Measurements from ENCODE around the gene ITGA5.

The ITGA5 gene

DNA sequence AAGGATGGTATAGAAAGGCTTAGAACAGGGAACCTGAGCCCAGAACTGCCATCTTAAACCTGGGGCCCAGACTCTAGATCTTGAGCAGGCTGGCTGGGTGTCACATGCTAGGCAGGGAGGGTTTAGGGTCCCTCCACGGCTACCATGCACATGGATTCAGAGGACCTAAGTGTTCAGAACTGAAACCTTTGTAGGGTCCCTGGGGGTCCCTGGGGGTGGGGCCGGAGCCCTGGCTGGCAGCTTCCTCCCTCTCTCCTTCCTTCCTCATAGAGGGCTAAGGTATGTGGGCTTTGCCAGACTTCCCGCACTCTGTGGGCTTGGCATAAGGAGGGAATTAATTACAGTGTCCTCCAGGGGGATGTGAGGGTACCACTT is 29.9 kb downstream of the ITGA5 start:
- DNase-seq (ENCODE audit: extremely low read depth, low read depth): no peak
- TF ChIP-seq, protein P1, sequence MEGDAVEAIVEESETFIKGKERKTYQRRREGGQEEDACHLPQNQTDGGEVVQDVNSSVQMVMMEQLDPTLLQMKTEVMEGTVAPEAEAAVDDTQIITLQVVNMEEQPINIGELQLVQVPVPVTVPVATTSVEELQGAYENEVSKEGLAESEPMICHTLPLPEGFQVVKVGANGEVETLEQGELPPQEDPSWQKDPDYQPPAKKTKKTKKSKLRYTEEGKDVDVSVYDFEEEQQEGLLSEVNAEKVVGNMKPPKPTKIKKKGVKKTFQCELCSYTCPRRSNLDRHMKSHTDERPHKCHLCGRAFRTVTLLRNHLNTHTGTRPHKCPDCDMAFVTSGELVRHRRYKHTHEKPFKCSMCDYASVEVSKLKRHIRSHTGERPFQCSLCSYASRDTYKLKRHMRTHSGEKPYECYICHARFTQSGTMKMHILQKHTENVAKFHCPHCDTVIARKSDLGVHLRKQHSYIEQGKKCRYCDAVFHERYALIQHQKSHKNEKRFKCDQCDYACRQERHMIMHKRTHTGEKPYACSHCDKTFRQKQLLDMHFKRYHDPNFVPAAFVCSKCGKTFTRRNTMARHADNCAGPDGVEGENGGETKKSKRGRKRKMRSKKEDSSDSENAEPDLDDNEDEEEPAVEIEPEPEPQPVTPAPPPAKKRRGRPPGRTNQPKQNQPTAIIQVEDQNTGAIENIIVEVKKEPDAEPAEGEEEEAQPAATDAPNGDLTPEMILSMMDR (IDR thresholded peaks at IDR 0.05; ENCODE audit: low read depth, low read length): no peak

DNA sequence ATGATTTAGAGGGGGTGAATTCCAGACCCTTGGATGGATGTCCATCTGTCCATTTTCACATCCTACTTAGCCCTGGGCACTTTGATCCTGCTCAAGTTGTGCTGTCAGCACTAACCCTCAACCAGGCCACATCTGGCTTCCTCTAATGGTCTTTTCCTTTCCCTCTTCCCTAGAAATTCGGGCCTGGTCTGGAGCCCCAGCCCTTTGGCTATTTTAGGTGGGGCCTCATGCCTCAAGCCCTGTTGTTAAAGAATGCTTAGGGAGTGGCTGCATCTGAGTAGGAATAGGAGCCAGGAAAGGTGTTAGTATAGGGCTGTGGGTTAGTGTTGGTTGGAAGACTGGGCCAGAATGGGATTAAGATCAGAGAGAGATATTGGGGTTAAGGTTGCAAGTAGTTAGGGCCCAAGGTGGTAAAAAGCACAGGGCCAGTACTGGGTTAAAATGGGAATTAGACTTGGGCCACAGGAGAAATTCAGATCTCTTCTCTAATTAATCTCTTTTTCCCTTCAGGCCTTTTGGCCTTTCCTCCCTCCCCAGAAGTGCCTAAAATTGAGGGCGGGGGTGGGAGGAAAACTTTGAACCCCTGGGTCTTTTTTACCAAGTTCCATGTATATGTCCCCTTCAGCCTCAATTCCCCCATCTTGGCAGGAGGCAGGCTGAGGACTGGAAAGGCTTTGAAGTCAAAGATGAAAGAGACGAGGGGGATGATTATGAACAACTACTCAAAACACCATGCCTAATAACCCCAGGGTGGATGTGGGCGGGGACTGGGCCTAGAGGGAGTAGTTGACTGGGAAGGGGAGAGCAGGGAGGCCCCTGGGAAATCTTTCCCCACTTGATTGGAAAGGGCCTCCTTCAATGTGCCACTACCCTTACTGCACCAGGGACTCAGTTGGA is 30.6 kb downstream of the ITGA5 start:
- DNase-seq (ENCODE audit: extremely low read depth, low read depth): no peak
- TF ChIP-seq, protein P1 (IDR thresholded peaks at IDR 0.05; ENCODE audit: low read depth, low read length): no peak

DNA sequence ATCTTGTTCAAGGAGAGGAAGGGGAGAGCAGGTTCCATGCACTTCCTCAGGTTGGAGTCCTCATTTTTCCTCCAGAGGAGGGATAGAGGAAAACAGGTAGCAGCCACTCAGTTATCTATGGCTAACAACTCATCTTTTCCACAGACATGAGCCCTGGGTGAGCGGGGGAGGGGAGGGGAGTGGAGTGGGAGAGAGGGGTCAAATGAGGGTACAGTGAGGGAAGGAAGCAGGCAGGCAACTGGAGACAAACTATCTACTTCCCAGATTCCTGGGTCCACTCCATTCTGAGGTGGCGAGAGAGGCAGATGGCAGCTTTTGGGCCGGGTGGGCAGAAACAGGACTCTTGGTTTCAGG is 32.0 kb downstream of the ITGA5 start:
- DNase-seq (ENCODE audit: extremely low read depth, low read depth): no peak
- TF ChIP-seq, protein P1 (IDR thresholded peaks at IDR 0.05; ENCODE audit: low read depth, low read length): no peak

DNA sequence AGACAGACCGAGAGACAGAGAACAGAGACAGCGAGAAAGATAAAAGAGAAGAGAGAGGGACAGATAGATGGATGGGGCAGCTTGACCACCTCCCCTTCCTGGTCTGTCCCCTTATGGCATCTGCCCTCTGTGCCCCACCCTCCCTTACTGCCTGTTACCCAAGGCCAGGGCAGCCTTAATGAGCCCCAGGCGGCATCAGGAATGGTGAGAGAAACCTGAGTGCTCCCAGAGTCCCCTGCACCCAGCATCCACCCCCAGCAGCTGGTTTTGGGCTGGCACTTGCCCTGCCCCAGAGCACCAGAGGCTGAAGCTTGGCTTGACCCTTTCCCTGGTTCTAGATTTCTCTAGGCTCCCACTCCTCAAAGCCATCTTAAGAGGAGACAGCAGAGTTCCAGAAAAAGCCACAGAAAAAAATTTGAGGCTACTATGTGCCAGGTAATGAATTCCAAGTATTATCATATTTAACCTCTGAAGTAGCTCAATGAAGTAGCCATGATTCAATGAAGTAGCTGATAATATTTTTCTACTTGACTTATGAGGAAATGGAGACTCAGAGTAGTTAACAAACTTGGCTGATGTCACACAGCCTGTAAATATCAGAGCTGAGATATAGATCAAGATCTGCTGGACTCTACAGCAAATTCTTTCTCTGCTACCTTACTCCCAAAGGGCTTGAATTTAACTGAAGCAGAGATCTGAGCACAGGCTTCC is 32.5 kb downstream of the ITGA5 start:
- DNase-seq (ENCODE audit: extremely low read depth, low read depth): no peak
- TF ChIP-seq, protein P1 (IDR thresholded peaks at IDR 0.05; ENCODE audit: low read depth, low read length): no peak

DNA sequence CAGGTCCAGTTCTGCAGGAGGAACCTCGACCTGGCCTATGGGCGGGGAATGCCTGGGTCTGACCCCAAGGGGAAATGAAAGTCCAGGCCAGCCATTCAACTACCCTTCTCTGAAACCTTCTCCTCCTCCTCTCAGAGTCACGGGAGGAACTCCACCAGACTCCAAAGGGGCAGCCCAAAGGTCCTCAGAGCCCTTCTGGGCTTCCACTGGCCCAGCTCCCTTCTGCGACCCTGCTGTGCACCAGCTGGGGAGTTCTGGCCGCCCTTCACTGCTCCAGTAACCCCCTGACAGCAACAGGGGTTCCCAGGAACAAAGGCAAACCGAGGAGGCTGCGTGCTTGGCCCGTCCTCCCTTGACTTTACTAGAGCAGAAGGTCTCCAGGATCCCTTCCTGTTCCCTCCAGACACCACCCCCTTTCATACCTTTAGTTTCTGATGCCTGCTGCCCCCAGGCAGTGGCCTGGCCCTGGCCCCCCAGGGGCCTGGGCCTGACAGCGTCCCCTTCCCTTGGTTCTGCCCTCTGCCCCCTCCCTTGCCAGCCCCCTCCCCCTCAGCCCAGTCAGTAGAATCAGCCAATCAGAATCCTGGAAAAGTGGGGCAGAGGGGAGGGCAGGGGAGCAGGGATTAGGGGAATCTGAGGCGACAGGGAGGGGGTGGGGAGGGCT is 33.7 kb downstream of the ITGA5 start:
- TF ChIP-seq, protein P1 (IDR thresholded peaks at IDR 0.05; ENCODE audit: low read depth, low read length): no peak
- no peak for DNase-seq (ENCODE audit: extremely low read depth, low read depth)

DNA sequence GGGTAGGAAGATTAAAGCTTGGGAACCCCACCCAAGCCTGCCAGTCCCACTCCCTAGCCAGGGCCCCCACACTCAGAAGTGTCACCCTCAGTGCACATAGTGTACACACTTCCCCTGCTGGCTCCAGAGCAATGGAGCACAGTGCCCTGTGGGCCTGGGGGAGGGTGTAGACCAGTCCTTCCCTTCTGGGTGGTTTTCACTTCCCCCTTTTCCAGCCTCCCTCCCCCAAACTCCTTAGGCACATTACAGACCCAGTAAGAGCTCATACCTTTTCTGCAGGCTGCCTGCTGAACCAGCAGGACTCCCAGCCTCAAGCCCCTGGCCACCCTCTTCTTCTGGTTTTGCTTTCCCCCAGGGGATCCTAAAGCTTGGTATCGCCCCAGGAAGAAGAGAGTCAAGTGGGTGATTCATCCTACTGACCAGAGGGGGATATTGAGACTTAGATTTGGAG is 34.5 kb downstream of the ITGA5 start, which contains the start of gene ZNF385A:
TSS of gene ZNF385A (minus strand) at position 143 of the 451 bp plus-strand sequence. CDS start 219 bp downstream, outside the sequence.
- no peak for DNase-seq (ENCODE audit: extremely low read depth, low read depth)
- TF ChIP-seq, protein P1 (IDR thresholded peaks at IDR 0.05; ENCODE audit: low read depth, low read length): no peak
